K562 (cell line): ENCODE data around the gene CACNA2D2. TPM values are rescaled to one million over a fixed set of nuclear protein-coding genes. Genes with fewer than 3 reads are reported as not detected.

Source experiments
- CTCF ChIP-seq, 3 experiments: IDR thresholded peaks in 2 of 3; conservative IDR thresholded peaks in 1 of 3; 2 replicates each; pipeline ENCODE4 v1.5.1; 2011 to 2012; ENCODE audit warnings: low read length in 3 of 3, mild to moderate bottlenecking in 3 of 3, control low read depth in 2 of 3, improper control_type of control experiment in 1 of 3, inconsistent platforms in 1 of 3, low read depth in 1 of 3, mixed read lengths in 1 of 3, moderate library complexity in 1 of 3; ENCODE audit not compliant: insufficient read depth in 2 of 3
- CXXC5 ChIP-seq: fragments of 250-450 bp; sonication (Bioruptor Pico); IDR thresholded peaks from 2 replicates; pipeline ENCODE4 v1.8.0; 2022; ENCODE audit warnings: inconsistent platforms, mild to moderate bottlenecking, moderate library complexity
- IRF1 ChIP-seq: sonication (generic); formaldehyde crosslinking; IDR thresholded peaks from 2 replicates; pipeline ENCODE4 v1.8.0; 2022; ENCODE audit warnings: missing genetic modification reagents, mild to moderate bottlenecking, borderline replicate concordance
- KDM5B ChIP-seq: fragments of 200-600 bp; sonication (generic); IDR thresholded peaks from 2 replicates; pipeline ENCODE4 v1.6.1; 2012; ENCODE audit warnings: low read depth, mild to moderate bottlenecking, moderate library complexity, low read length, control low read depth, inconsistent platforms; ENCODE audit not compliant: insufficient replicate concordance
- PHF8 ChIP-seq: fragments of 200-600 bp; sonication (generic); IDR thresholded peaks from 2 replicates; pipeline ENCODE4 v1.6.1; 2012; ENCODE audit warnings: mixed run types, mild to moderate bottlenecking, inconsistent platforms, low read length, moderate library complexity, borderline replicate concordance
- REST ChIP-seq, 2 experiments: fragments of 450-650 bp; formaldehyde crosslinking in 1 of 2; IDR thresholded peaks; 2 replicates each; pipeline versions ENCODE4 v1.4.0 to v1.6.1; 2014 to 2020; ENCODE audit warnings: mild to moderate bottlenecking in 2 of 2, borderline replicate concordance in 1 of 2, low read depth in 1 of 2
- SP2 ChIP-seq: IDR thresholded peaks from 2 replicates; pipeline ENCODE4 v1.6.1; 2011; ENCODE audit warnings: mild to moderate bottlenecking, low read depth, low read length, moderate library complexity; ENCODE audit not compliant: poor library complexity, severe bottlenecking; ENCODE audit errors: extremely low read depth
- polyA plus RNA-seq, 8 experiments: library from polyadenylated mRNA; depleted of rRNA in 4 of 8; stranded (reverse) in 5 of 8; unstranded in 3 of 8; fragments of >200 nt; fragmentation: Nextera tagmentation in 2 of 8; fragmentation: Illumina TruSeq in 1 of 8; extraction: Ambion mirVana in 2 of 8; extraction: Trizol in 1 of 8; gene quantifications; 2 replicates each; pipeline versions ENCODE4 v1.2.1 to v1.2.3, GENCODE V29; 2011 to 2014; ENCODE audit warnings: inconsistent platforms in 1 of 8, missing spikeins in 1 of 8
- total RNA-seq, 7 experiments: library from RNA; depleted of rRNA in 6 of 7; stranded (reverse); fragments of >200 nt in 6 of 7; fragmentation: Illumina TruSeq in 2 of 7; extraction: Trizol in 2 of 7; gene quantifications; 2 replicates each; pipeline versions ENCODE4 v1.2.1 to v1.2.3, GENCODE V29; 2011 to 2021; ENCODE audit warnings: low replicate concordance in 1 of 7

CACNA2D2 gene
- total and polyA plus RNA-seq, 9 of the 15 experiments (the other 6 are each of a cell fraction or from before 2014, with no cell fraction given) = 0.11 to 0.58 (median 0.36) TPM; not detected in 2

GRCh38 chr3:50503504-50504342 is at the start of gene CACNA2D2 (continued):
- TF ChIP-seq CTCF (IDR thresholded peaks at IDR 0.05 in 2 of 3, conservative IDR thresholded peaks at IDR 0.05 in 1 of 3; ENCODE audit: insufficient read depth in 2 of 3, low read depth in 1 of 3, low read length in 3 of 3) (peak in 1 of 3 experiments; percentile 1; a peak in 1 of 6 replicates), CXXC5 (CRISPR knock-in tag) (peak; percentile 30; the same call in 1 of the 2 replicates), PHF8 (peak; percentile 19; the same call in 1 of the 2 replicates), REST (IDR thresholded peaks at IDR 0.05; ENCODE audit: borderline replicate concordance) (0 out of 2 replicates have a peak, but pooled peaks have one; percentile 6), REST (CRISPR knock-in tag; IDR thresholded peaks at IDR 0.05; ENCODE audit: low read depth) (no peak), KDM5B (peak; percentile 60), SP2 (no peak), IRF1 (CRISPR knock-in tag) (no peak)
- TF ChIP-seq, all 486 proteins: peak for 8
